NCI-H2227 treated with DMSO at 0.1 percent for 48 hours (cell line): ENCODE results near the gene HLA-DOA.
A peak's percentile ranks its signal among the peaks of the same experiment; 100 is the strongest.

Experiments used
- DNase-seq: peaks from one replicate; lab custom pipeline; 2025; lab: John Stamatoyannopoulos, UW

Gene HLA-DOA

DNA sequence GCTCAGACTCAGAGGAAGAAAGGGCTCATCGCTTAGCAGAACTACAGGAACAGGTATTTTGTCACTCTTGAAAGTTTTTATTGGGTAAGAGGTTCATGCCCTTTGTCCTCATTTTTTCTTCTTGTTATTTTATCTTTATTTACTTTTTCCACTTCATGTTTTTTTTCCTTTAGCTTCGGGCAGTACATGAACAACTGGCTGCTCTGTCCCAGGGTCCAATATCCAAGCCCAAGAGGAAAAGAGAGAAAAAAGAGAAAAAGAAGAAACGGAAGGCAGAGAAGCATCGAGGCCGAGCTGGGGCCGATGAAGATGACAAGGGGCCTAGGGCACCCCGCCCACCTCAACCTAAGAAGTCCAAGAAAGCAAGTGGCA is 31.5 kb downstream of the HLA-DOA start:
- no peak for DNase-seq

DNA sequence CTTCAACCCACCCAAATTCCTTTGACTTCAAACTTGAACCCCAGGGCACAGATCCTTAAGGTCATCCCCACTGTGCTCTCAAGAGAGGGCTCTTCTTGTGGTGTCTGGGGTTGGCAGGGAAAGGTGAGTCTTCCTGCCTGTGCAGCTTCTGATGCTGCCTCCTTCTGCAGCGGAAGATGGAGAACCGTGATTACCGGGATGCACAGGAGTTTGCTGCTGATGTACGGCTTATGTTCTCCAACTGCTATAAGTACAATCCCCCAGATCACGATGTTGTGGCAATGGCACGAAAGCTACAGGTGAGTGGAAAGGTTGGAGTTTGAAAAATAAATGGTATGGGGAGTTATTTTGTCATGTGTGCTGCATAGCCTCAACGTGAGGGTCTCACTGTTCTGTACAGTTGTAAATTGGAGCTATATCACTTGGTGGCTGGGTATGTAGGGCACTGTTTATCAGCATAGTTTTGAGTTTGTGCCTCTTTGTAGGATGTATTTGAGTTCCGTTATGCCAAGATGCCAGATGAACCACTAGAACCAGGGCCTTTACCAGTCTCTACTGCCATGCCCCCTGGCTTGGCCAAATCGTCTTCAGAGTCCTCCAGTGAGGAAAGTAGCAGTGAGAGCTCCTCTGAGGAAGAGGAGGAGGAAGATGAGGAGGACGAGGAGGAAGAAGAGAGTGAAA is 32.0 kb downstream of the HLA-DOA start:
- DNase-seq: no peak

DNA sequence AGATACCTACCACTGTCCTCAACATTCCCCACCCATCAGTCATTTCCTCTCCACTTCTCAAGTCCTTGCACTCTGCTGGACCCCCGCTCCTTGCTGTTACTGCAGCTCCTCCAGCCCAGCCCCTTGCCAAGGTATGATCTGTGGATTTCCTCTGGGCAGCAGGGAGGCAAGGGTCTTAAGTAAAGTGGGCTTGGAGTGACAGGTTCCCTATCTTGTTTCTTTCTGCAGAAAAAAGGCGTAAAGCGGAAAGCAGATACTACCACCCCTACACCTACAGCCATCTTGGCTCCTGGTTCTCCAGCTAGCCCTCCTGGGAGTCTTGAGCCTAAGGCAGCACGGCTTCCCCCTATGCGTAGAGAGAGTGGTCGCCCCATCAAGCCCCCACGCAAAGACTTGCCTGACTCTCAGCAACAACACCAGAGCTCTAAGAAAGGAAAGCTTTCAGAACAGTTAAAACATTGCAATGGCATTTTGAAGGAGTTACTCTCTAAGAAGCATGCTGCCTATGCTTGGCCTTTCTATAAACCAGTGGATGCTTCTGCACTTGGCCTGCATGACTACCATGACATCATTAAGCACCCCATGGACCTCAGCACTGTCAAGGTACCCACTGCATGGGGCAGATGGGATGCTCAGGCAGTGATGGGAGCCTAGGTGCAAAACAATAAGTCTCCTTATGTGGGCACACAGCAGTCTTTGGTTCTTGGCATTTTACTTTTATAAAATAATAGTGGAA is 32.9 kb downstream of the HLA-DOA start:
- no peak for DNase-seq

DNA sequence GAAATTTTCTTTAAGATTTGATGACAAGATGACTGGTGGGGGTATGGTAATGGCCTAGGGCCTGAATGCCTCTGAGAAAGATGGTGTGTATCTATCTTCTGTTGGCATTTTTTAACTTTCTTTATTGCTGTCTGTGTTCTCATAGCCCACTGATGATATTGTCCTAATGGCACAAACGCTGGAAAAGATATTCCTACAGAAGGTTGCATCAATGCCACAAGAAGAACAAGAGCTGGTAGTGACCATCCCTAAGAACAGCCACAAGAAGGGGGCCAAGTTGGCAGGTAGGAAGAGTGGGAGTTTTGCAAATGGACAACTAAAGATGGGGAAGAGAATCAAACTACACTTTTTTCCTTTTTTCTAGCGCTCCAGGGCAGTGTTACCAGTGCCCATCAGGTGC is 33.5 kb downstream of the HLA-DOA start:
- DNase-seq: no peak

DNA sequence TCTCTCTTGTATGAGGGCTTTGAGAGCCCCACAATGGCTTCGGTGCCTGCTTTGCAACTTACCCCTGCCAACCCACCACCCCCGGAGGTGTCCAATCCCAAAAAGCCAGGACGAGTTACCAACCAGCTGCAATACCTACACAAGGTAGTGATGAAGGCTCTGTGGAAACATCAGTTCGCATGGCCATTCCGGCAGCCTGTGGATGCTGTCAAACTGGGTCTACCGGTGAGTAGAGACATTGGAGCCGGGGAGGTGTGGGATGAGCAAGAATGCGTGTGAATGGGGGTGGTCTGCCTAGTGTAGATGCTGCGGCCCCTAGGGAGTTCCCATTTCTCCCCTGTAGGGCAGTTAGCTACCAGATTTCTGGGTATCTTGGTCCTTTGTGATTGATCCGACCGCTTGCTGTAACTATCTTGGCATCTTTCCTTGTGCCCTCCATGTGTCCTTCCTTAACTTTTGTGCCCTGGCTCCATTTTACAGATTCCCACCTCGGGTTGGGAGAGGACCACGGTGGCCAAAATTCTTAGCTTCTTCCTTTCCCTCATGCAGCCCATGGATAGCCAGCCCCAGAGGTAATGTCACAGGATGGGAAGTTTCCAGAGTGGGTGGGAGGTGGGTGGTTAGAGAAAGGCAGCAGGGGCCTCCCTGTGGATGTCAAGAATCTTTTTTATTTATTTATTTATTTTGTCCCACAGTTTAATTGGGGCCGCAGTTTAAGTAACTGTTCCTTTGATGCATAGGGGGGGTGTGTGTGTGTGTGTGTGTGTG is 34.7 kb downstream of the HLA-DOA start:
- DNase-seq: no peak

DNA sequence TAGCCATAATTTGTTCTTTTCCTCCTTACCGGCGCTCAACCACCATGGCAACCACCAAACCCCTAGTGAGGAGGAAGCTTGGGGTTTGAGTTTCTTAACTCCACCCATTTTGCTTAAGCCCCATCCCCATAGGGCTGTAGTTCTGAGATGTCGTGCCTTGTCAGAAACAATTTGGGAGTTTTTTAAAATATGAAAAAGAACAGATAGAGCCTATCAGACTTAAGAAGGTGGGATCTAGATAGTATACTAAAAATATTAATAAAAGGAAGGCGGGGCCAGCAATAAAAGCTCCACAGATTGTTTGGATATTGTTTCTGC is 35.4 kb downstream of the HLA-DOA start:
- peak; percentile 20 for DNase-seq

DNA sequence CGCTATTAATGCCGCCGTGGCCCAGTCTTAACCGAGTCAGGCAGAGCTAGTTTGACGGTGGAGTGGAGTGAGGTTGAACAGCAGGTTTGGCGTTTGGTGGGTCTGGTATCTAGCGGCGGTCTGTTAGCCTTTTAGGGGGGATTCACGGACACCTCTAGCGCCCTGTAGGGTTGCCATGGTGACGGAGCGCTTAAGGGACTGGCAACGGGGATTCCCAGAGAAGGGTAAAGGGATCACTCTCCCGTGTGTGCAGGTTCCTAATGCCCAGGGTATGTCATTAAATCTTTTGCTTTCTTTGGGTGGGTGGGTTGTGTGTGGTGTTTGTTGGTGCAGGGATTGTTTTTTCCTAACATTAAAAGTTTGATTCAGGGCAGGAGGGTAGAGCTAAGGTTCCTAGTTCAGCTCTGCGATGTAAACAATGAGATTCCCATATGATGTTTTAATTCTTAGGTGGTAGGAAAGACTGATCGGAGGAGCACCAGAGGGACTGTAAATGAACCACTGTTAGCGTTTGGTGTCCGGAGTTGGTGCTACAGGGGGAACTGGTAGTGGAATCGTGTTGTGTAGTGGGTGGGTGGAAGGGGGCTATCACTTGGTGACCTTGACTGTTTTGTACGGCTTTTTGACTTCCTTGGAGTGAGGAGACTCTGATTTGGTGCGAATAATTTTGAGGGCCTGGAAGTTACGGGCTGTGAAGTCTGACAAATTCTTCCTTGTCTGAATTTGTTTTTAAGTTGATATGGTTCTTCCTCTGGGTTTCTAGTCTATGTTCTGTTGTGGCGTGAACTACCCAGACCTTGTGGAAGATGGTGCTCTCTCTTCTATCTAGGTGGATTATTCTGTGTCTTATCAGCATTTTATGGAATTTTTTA is 36.0 kb downstream of the HLA-DOA start:
- peak; percentile 43 for DNase-seq

DNA sequence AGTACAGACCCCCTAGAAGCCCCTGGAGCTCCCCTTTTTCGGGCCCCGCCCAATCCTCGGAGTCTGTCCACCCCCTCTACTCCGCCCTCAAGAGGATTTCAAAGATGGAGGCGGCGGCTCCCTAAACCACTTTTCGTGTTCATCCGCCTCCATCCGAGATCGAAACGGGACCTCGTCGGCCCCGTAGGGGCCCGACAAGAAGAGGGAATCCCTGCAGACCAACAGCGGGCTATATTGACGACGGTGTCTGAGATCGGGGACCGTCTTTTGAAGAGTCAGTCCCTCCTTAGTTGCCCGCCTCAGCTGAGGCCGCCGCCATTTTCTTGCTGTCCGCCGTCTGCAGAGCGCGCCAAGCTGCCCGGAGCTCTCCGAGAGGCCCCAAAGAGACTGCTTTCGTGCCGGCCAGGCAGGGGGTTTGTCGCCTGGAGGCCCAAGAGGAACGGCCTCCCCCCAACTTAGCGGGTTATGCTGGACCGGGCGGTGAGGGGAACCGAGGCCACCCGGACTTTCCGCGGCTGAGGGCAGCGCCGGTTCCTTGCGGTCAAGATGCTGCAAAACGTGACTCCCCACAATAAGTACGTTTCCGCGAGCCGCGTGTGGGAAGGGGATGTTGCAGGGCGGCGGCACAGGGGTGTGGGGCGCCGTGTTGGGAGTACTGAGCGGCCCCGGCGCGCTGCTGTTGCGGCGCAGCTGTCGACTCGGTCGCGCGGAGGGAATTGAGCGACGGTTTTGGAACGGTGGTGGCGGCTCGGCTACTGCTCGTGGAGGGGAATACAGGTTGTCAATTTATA is 36.8 kb downstream of the HLA-DOA start:
- DNase-seq: no peak

DNA sequence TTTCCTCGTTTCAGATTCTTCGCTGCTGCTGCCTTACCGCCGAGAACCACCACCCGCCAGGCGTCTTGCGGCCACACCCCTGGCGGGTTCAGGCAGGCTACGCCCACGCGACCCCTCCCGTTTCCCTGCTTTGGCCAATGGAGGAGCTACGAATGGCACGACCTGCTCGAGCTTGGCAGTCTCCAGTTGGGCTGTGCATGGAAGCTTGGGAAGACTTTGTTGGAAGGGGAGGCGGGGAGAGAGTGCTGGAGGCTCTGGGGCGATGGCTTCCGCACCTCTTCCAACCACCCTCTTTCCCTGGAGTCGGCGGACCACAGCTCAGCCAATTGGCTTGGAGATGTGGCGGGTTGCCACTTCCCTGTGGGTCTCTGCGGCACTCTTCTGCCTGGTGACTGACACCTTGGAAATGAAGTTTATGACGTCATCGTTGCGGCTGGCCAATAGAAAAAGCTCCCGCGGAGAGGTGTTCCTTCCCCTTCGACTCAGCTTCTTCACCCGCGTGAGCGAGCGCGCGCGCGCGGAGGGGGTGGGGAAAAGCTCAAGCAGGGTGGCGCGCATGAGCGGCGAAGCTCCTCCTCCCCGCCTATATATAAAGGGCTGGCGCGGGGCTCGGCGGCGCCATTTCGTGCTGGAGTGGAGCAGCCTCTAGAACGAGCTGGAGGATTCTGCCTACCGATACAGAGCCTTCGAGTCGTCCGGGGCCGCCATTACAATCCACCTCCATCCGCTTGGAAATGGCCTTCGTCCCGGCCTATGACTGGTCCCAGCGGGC is 37.6 kb downstream of the HLA-DOA start:
- peak; percentile 99 for DNase-seq

DNA sequence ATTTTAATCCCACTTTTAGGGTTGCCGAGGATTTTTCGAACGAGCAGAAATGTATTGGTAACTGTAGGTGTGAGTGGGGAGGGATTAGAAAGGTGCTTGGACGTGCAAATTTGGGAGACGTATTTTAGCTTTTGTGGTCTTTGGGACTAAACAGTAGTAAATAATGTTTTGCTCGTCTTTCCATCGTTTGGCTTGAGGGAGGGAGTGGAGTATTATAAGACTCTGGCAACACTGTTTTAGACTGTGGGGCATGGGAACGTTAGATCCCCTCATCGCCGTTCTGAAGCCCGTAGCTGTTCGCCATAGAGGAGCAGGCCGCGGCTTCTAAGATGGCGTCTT is 38.2 kb downstream of the HLA-DOA start:
- DNase-seq: no peak

DNA sequence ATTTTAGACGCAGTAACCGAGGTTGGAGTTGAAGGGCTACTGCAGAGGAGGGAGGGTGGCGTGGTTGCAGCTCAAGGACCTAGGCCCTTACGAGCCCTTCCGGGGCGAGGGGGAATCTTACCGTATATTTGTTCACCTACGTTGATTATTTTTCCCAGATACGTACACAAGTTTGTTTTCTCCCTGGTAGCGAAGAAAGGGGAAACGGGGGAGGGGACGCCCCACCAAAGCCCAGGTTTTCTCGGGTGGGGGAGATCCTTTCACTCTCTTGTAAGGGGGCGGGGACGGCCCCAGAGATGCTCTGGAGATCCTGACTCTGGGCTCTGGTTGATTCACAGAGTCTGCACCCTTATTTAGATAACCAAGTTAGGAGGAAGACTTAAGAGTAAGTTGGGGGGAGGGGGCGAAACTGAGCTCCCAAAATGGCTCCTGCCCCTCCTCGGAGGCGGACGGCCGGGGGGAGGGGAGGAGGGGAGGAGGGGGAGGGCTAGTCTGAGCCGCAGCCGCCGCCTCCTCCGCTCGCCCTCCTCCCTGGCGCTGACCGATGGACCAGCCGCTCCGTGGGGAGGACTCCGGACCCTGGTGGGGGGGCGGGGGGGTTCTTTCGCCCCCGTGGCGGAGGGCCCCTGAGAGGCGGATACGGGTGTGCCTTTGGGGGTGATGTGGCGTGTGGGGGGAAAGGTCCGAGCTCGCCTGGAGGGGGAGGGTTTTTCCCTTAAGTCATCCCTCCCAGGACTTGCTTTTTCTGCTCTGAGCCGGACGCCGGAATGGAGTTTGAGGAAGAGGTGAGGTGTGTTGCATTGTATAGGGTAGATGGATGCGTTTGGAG is 38.8 kb downstream of the HLA-DOA start:
- peak; percentile 78 for DNase-seq

DNA sequence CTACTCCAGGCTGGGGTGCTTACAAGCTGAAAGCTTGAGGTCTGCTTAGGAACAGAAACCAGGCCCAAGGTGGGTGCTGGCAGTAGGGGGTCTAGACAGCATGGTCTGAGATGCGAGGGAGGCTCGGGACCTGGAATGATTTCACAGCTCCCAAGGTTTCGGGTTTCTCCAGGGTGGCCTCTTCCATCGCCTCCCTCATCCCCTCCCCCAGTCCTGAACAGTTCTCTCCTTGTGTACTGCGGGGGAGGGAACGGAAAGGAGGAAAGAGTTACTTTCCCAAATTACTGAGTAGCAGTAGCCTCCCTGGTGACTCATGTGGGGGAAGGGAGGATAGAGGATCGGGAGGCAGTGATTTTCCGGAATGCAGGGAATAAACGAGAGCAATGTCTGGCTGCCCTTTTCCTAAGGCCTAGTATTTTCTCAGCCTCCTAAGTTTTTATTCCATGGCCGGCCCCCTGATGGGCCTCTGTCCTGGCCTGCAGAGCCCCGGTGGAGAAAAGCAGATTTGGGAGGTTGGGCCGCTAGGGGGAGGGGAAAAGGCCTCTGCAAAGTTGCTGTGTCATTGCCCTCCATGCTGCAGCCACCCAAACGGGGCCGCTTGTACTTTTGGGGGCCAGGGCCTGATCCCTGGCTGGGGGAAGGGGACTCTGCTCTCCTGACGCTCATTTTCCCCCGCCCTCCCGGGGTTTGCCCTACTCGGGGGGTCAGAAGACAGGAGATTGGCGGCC is 39.5 kb downstream of the HLA-DOA start:
- DNase-seq: peak; percentile 77

DNA sequence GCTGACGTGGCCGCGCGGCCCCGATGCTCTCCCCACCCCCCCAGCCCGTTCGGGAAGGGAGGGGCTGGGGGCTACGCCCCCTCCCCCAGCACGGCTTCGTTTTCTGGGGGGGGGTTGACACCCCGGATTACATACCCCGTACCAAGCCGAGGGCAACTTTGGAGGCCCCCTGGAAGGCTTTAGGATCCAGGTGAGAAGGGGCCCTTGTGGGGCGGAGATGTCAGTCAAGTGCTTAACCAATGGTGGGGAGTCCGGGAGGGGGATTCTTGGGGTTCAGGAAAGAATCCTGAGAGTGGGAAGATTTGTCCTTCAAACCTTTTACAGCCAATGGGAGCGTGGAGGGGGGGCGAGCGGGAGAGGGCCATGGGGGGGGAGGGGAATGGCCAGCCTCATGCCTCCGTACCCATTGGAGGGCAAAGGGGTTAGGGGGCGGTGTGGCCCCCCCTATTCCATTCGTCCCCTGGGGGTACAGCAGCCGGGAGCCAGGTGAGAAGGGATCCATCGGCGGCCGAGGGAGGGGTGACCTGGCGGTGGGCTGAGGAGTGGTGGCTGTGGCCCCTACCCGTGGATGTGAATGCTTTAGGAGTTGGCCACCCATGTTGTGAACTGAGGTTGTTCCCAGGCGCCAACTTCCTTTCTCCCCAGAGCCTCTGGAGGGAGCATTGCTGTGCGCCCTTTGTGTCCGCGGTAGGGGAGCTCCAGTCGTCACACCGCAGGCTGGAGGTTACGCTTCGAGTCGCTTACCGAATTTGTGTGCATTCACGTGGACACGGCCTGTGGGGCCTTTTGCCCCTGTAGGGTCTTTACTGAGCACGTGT is 40.3 kb downstream of the HLA-DOA start:
- peak; percentile 64 for DNase-seq

DNA sequence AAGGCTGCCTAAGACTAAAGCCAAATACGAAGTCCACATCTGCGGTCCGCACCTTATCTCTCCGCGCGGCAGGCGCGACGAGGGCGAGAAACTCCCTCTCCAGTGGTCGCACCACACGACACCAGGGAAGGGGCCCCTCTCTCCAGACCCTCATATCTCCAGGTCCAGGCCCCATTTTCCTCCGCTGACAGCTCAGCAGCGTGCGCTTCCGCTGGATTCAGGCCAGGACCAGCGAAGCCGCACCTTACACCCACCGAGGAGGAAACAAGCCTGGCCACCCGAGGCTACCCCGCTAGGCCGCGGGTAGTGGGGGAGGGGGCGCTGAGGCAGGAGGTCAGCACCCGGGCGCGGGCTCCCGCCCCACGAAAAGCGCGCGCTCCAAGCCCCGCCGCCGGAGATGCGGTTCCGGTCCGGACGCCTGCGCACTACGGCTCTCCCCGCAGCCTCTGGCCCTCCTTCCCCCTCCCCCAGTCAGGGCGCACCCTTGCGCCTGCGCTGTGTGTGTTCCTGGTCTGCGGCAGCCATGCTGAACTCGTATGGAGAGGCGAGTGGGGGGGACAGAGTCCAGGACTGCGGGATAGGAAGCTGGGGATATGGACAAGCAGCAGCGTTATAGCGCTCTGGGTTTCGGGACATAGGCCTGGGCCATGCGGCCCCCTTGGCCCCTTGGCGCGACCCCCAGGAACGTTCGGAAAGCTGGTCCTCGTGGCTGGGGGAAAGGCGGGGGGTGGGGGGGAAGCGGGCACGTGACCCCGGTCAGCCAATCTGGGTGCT is 41.1 kb downstream of the HLA-DOA start, which contains the start of gene BRD2:
BRD2 (plus strand) TSS at position 502 of the 774 bp plus-strand sequence. CDS start 4,305 bp downstream, outside the sequence.
- peak; percentile 97 for DNase-seq

DNA sequence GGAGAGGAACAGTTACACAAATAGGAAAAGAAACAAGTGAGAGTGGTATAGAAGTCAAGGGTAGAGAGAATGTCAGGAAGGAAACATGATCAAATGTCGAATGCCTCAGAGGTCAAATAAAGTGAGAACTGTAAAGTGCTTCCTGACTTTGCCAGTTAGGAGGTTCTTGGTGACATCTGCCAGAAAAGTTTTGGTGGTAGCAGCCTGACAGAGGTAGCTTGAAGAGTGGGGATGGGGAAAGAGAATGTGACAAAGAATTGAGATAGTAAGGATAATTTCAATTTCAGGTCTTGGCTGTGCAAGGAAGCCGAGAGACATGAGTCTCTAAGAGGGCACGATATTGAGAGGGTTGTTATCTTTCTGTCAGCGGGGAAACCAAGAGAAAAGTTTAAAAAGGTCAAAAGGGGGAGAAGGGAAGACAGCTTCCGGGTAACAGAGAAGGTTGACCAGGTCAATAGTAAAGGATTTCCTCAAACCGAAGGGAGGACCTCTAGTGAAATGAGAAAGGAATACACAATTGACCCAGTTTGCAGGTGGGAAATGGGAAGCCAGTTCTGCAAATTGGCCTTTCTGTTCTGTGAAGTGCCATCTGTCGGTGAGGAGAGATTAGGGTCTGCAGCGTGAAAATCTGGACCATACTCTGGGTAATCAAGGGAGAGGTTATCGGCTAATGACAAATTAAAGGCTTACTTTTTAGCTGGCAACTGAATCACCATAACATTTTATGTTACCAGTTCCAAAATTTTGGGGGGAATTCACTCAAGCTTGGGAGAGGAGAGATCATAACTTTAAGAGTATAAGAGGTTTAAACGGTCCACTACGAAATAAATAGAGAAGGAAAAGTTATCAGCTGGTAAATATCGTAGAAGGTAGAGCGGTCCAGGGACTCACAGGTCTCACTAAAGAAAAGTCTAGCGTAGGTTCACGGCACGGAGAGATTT is 42.0 kb downstream of the HLA-DOA start:
- peak; percentile 32 for DNase-seq

DNA sequence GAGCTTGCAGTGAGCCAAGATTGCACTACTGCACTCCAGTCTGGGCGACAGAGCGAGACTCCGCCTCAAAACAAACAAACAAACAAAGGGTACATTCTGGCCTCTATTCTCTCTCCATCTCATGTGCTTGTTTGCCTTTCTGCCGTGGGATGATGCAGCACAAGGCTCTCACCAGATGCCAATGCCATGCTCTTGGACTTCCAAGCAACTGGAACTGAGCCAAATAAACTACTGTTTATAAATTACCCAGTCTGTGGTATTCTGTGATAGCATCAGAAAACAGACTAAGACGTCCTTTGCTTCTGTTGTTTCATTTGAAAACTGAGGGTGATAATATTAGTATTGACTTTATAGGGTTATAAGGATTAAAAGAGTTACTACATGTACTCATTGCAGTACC is 44.6 kb downstream of the HLA-DOA start:
- DNase-seq: no peak
